GM21367 (cell line): ENCODE data around the gene MIEF1.
"Not testable (repeated sequence)": the region's sequence is repeated elsewhere in the genome, so short reads cannot be mapped to it uniquely, and the experiment has no call there.

ENCODE experiments used
- ATAC-seq: cut with Tn5 transposase; IDR thresholded peaks from one replicate; pipeline ENCODE4 v1.9.1; 2021; ENCODE audit not compliant: unreplicated experiment

Gene MIEF1

GRCh38 chr22:39489094-39490068 lies 12.7 kb upstream of the MIEF1 start:
- no peak for ATAC-seq

- no peak for ATAC-seq
Observed at GRCh38 chr22:39490135-39490798, 11.8 kb upstream of the MIEF1 start.

- ATAC-seq, result no peak
Observed at GRCh38 chr22:39490966-39491680, 11.0 kb upstream of the MIEF1 start.

GRCh38 chr22:39491696-39492095 lies 10.4 kb upstream of the MIEF1 start:
- ATAC-seq, result no peak

GRCh38 chr22:39492186-39492585 lies 9.9 kb upstream of the MIEF1 start:
- ATAC-seq, result no peak

- ATAC-seq, result no peak
Observed at GRCh38 chr22:39493759-39494158, 8.3 kb upstream of the MIEF1 start.

- no peak for ATAC-seq
Observed at GRCh38 chr22:39494471-39495120, 7.5 kb upstream of the MIEF1 start.

GRCh38 chr22:39496131-39496838 lies 5.8 kb upstream of the MIEF1 start:
- ATAC-seq, result no peak

- no peak for ATAC-seq
Observed at GRCh38 chr22:39497429-39497828, 4.7 kb upstream of the MIEF1 start.

GRCh38 chr22:39498368-39498767 lies 3.7 kb upstream of the MIEF1 start:
- no peak for ATAC-seq

- ATAC-seq, result no peak
Observed at GRCh38 chr22:39498802-39499201, 3.3 kb upstream of the MIEF1 start.

GRCh38 chr22:39500101-39500500 lies 2.0 kb upstream of the MIEF1 start:
- ATAC-seq, result no peak

GRCh38 chr22:39501644-39502108 lies 414 bp upstream of the MIEF1 start:
- no peak for ATAC-seq

- ATAC-seq, result no peak
Observed at GRCh38 chr22:39502789-39503409, 809 bp downstream of the MIEF1 start.

- ATAC-seq, result no peak
Observed at GRCh38 chr22:39503630-39504029, 1.5 kb downstream of the MIEF1 start.

- ATAC-seq, result no peak
Observed at GRCh38 chr22:39504071-39504470, 2.0 kb downstream of the MIEF1 start.

- not testable (repeated sequence) for ATAC-seq
Observed at GRCh38 chr22:39507021-39507420, 4.9 kb downstream of the MIEF1 start.

- no peak for ATAC-seq
Observed at GRCh38 chr22:39508393-39508792, 6.3 kb downstream of the MIEF1 start.

GRCh38 chr22:39510529-39511149 lies 8.5 kb downstream of the MIEF1 start:
- ATAC-seq, result no peak
